SIG-M5 treated with dmso at 0.1 percent for 504 hours (cell line): ENCODE data around the gene STK16.
"Not testable (repeated sequence)": the region's sequence is repeated elsewhere in the genome, so short reads cannot be mapped to it uniquely, and the experiment has no call there.

ENCODE experiments used
- DNase-seq: peaks from one replicate; lab custom pipeline; 2025; ENCODE audit not compliant: unreplicated experiment; lab: John Stamatoyannopoulos, UW

The STK16 gene, protein sequence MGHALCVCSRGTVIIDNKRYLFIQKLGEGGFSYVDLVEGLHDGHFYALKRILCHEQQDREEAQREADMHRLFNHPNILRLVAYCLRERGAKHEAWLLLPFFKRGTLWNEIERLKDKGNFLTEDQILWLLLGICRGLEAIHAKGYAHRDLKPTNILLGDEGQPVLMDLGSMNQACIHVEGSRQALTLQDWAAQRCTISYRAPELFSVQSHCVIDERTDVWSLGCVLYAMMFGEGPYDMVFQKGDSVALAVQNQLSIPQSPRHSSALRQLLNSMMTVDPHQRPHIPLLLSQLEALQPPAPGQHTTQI

GRCh38 chr2:219245148-219245898 lies at the start of gene STK16, which contains the start of gene GLB1L:
Gene STK16 (plus strand): TSS chr2:219245479. CDS start chr2:219246000, 521 bp downstream.
Gene GLB1L (minus strand): TSS chr2:219245444. CDS start chr2:219243573, 1,871 bp downstream.
- DNase-seq = peak; percentile 75

GRCh38 chr2:219197388-219197787 lies 47.9 kb upstream of the STK16 start:
- no peak for DNase-seq

DNA sequence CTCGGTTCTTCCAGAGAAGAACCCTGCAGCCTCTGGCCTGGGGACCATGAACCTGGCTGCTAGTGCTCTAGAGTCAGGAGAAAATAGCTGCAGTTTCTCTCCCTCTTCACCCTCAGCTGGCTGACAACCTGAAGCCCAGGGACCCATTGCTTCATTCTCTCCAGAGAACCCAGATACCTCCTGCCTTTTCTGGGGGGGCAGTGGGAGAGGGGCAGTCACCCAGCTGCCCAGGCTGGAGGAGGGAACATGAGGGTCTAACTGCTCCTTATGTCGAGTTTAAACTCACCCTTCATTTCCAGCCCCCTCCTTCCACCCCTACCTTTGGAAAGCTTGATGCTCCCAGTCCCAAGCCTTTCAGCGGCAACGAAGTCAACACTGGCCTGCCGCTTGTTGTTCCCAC lies 46.3 kb upstream of the STK16 start:
- no peak for DNase-seq

DNA sequence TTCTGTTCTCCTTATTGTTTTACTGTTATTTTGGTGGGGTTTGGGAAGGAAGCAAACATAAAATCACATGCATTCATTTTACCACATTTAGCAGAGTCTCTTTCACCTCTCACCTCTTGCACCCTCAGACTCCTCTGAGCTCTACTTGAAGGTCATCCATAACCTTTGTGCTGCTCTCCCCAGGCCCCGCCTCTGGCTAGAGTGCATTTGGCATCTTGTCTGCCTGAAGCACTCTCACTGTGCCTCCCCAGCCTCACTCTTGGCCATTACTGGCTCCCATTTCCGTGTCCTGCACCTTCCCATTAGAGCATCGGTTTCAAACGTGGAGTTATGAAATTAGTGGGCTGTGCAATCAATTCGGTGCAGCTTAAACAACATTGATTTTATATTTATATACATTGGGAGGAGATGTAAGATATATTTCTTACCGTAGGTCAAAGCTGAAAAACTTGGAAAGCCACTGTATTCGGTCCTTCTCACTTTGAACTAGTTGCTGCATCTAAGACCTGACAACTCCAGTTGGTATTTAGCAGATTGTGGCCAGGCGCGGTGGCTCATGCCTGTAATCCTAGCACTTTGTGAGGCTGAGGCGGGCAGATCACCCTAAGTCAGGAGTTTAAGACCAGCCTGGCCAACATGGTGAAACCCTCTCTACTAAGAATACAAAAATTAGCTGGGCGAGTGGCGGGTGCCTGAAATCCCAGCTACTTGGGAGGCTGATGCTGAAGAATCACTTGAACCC lies 45.6 kb upstream of the STK16 start:
- DNase-seq = no peak

DNA sequence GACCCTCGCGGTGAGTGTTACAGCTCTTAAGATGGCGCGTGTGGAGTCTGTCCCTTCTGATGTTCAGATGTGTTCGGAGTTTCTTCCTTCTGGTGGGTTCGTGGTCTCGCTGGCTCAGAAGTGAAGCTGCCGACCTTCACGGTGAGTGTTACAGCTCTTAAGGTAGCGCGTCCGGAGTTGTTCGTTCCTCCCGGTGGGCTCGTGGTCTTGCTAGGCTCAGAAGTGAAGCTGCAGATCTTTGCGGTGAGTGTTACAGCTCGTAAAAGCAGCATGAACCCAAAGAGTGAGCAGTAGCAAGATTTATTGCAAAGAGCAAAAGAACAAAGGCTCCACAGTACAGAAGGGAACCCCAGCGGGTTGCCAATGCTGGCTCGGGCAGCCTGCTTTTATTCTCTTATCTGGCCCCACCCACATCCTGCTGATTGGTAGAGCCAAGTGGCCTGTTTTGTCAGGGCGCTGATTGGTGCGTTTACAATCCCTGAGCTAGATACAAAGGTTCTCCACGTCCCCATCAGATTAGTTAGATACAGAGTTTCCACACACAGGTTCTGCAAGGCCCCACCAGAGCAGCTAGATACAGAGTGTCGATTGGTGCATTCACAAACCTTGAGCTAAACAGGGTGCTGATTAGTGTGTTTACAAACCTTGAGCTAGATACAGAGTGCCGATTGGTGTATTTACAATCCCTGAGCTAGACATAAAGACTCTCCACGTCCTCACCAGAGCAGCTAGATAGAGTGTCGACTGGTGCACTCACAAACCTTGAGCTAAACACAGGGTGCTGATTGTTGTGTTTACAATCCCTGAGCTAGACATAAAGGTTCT lies 44.6 kb upstream of the STK16 start:
- not testable (repeated sequence) for DNase-seq

- DNase-seq = not testable (repeated sequence)
These were observed 43.9 kb upstream of the STK16 start for GRCh38 chr2:219201331-219201730.

DNA sequence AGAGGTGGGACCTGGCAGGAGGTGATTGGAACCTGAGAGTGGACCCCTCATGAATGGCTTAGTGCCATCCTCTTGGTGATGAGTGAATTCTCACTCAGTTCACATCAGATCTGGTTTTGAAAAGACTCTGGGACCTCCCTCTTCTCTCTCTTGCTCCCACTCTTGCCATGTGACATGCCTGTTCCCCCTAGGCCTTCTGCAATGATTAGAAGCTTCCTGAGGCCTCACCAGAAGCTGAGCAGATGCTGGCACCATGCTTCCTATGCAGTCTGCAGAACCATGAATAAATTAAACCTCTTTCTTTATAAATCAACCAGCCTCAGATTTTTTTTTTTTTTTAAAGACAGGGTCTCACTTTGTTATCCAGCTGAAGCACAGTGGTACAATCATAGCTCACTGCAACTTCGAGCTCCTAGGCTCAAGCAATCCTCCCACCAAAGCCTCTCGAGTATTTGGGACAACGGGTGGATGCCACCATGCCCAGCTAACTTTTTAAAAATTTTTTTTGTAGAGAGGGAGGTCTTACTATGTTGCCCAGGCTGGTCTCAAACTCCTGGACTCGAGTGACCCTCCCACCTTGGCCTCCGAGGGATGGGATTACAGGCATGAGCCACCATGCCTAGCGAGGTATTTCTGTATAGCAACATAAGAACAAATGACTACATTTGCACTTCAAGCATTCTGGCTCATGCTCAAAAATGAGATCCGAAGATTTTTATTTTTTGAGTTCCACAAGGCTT lies 40.7 kb upstream of the STK16 start:
- no peak for DNase-seq

DNA sequence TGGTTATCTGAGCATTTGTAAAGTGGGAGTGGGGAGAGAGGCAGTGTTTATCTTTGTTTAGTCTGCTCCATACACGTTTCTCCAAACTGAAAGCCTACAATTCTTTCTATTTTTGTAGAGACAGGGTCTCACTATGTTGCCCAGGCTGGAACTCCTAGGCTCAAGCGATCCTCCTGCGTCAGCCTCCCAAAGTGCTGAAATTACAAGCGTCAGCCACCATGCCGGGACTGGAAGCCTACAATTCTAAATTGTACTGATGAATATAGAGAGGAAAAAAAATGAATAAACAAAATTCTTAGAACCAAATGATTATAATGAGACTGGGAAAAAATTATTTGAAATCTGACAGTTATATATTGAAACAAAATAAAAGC lies 40.1 kb upstream of the STK16 start:
- DNase-seq = no peak

DNA sequence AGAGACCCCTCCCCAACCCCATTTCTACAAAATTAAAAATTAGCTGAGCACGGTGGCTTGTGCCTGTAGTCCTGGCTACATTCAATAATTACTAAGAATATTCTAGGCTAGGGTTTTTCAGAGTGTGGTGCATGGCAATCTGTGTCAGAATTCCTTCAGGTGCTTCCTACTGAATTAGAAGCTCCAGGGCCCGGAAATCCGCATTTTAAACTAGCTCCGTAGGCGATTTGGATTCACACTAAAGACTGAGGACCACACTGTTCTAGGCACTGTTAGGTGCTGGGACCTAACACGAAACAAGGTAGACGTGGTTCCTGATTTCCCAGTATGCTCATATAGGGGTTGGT lies 39.3 kb upstream of the STK16 start:
- no peak for DNase-seq

DNA sequence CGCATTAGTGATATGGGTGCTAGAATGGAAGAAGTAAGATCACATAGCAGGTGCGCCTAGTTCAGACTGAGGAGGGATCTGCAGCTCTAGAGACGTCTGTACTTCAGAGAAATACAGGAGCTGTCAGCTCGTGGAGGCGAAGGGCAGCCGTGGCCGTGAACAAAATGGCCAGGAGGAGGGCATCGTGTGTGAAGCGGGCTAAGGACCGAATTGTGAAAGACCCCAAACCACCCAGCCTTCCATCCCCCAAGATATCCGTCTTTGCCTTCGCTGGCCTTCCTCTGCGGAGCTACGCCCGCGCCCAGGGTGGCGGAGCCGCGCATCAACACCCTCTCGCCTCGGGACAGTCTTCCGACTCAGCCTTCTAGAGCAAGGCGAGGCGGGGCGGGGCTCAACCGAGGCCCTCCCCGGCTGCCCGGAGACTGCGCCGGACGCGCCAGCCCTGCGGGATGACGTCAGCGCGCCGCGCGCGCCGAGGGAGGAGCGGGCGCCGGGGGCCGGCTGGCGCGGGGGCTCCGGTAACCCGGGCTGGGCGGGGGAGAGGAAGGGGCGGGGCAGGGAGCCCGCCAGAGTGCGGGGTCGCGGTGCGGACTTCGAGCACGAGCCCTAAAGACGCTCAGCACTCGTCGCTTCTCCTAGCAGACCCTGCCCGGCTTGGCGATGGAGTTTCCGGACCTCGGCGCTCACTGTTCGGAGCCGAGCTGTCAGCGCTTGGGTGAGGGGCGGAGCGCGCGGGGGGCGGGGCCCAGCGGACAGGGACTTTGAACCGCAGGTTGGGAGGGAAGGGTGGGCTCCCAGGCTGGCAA lies 38.7 kb upstream of the STK16 start, which contains the start of gene ZFAND2B:
TSS of gene ZFAND2B (plus strand) at position 455 of the 806 bp plus-strand sequence. CDS start at position 661, 206 bp downstream.
- peak; percentile 95 for DNase-seq

GRCh38 chr2:219207134-219207883 lies 38.0 kb upstream of the STK16 start:
- no peak for DNase-seq

GRCh38 chr2:219207884-219208740 lies 37.2 kb upstream of the STK16 start:
- no peak for DNase-seq

- DNase-seq = no peak
These were observed 35.8 kb upstream of the STK16 start for GRCh38 chr2:219209236-219210195.

GRCh38 chr2:219210196-219210885 lies 34.9 kb upstream of the STK16 start:
- DNase-seq = no peak

DNA sequence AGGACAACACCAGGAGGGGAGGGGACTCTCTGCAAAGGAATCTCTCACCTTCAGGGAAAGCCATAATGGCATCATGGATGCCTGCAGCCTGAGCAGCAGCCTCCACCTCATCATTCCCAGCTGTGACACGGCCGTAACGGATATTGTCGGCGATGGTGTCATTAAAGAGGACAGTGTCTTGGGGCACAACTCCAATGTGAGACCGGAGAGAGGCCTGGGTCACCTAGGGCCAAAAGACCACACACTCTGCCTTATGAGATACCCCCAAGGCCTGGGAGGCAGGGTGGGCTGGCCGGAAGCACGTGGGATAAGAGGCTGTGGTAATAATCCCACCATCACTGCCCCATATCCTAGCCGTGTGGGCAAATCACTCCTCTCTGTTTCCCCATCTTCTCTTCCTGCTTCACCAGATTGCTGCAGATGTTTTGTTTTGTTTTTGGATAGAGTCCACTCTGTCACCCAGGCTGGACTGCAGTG lies 34.4 kb upstream of the STK16 start:
- no peak for DNase-seq

DNA sequence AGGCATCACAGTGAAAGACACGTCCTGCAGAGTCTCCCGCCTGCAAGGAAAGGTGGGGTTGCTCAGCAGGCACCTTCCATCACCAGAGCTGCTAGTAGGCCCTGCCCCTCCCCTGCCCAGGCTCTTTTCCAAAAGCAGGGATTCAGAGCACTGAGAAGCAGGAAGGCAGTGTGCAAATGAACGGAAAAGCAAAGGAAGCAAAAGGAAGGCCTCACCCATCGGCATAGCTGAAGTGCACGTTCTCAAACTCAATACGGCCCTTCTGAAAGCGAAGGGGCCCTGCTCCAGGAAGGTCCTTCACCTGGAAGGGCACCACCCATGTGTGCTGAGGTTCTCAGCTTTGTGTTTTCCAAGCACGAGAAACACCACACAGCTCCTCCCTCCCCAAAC lies 32.3 kb upstream of the STK16 start:
- DNase-seq = no peak
